ENCODE results near the gene CFLAR.
"Not testable (repeated sequence)": the region's sequence is repeated elsewhere in the genome, so short reads cannot be mapped to it uniquely, and the experiment has no call there.

The CFLAR gene

DNA sequence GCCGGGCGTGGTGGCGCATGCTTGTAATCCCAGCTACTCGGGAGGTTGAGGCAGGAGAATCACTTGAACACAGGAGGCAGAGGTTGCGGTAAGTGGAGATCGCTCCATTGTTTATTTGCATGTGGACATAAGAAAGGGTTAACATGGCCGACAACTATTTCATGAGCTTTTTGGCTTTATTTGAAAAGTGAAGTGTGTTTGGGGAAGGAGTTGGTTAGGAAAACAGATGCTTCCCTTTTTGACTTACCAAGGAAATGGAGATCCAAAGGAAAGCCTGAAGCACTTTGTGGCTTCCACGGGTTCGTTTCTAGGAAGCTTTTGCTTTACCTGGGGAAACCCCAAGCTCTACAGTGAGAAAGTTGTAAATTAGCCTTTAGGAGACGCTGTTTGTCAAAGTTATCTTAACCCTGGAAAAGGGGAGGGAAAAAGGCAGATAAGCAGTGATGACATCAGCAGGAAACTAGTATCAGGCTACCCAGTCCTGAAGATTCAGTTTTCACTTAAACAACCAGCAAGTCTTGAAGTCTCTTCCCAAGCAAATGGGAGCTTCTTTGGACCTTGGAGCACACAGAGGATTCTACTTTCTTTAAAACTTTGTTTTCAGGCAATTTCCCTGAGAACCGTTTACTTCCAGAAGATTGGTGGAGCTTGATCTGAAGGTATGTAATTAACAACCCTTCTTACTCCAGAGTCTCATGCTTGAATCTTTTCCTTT lies 66.8 kb downstream of the CFLAR start, which contains the start of gene CASP10:
CASP10 (plus strand) TSS at position 492 of the 715 bp plus-strand sequence. CDS start 2,637 bp downstream, outside the sequence.
- DNase-seq (ENCODE audit: low read depth) = no peak

DNA sequence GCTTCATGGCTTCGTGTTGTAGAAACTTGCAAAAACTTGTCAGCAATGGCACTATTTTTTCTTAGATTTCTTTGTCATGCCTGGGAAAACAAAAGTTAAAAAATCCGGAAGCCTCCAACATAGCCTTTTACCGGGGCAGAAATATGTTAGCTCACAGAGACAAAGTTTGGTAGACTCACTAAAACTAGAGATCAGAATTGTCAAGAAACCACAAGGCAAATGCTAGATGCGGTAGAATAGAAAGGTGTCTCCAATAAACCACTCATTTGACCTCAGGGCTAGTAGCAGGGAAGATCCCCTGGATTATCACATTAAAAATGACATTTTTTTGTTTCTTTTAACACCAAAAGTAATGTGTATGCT lies 67.4 kb downstream of the CFLAR start:
- no peak for DNase-seq (ENCODE audit: low read depth)

DNA sequence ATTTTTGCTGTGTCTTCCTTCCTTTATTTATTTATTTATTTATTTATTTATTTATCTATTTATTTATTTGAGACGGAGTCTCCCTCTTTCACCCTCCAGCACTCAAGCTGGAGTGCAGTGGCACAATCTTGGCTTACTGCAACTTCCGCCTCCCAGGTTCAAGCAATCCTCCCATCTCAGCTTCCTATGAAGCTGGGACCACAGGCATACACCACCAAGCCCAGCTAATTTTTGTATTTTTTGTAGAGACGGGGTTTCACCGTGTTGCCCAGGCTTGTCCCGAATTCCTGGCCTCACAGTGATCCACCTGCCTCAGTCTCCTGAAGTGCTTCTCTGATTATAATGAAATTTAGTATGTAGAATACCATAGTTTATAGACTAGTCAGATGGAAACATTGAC lies 67.9 kb downstream of the CFLAR start:
- not testable (repeated sequence) for DNase-seq (ENCODE audit: low read depth)

DNA sequence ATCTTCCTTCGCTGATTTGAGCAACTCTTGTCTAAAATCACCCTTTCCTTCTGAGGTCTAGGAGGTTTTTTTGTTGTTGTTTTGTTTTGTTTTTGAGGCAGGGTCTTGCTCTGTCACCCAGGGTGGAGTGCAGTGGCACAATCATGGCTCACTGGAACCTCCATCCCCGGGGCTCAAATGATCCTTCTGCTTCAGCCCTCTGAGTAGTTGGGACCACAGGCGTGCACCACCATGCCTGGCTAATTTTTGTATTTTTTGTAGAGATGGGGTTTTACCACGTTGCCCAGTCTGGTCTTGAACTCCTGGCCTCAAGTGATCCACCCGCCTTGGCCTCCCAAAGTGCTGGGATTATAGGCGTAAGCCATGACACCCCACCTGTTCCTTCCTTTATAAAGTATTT lies 68.3 kb downstream of the CFLAR start:
- not testable (repeated sequence) for DNase-seq (ENCODE audit: low read depth)

DNA sequence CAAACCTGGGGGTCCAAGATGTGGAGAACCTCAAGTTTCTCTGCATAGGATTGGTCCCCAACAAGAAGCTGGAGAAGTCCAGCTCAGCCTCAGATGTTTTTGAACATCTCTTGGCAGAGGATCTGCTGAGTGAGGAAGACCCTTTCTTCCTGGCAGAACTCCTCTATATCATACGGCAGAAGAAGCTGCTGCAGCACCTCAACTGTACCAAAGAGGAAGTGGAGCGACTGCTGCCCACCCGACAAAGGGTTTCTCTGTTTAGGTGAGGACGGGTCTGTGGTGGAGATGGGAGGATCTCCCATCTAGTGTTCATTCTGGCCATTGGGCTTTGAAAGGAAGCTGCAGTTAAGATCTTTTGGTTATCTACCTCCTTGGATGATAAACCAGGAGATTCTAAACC lies 69.9 kb downstream of the CFLAR start:
- no peak for DNase-seq (ENCODE audit: low read depth)

DNA sequence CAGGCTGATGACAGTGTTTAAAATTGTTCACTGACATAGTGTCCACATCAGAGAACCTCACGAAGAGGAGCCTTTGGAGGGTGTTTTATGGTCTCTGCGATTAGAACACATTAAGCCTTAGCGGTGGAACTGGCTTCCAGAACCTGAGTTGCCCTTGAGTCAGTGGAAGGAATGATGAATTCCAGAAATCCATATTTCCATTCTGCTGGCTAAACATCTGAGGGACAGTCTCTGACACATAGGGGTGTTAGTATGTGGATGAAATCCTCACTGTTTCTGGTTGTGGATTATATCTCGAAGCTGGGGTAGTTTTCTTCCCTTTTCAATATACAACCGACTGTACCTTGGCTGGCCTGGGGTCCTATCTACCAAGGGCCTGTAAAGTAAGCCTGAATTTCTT lies 71.0 kb downstream of the CFLAR start:
- DNase-seq (ENCODE audit: low read depth) = no peak

DNA sequence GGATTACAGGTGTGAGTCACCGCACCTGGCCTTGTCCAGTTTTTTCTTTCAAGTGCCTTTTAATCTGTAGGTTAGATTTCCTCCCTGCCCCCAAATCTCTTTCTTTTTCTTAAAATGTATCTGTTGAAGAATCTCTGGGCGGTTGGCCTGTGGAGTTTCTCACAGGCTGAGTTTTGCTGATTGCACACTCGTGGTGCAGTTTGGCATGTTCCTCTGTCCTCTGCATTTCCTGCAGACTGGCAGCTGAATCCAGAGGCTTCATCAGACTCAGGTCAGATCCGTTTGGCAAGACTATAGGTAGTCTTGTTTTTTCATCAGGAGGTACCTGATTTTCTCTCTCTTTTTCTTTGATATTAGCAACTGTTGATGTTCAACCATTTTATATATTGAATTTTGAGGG lies 72.5 kb downstream of the CFLAR start:
- no peak for DNase-seq (ENCODE audit: low read depth)

DNA sequence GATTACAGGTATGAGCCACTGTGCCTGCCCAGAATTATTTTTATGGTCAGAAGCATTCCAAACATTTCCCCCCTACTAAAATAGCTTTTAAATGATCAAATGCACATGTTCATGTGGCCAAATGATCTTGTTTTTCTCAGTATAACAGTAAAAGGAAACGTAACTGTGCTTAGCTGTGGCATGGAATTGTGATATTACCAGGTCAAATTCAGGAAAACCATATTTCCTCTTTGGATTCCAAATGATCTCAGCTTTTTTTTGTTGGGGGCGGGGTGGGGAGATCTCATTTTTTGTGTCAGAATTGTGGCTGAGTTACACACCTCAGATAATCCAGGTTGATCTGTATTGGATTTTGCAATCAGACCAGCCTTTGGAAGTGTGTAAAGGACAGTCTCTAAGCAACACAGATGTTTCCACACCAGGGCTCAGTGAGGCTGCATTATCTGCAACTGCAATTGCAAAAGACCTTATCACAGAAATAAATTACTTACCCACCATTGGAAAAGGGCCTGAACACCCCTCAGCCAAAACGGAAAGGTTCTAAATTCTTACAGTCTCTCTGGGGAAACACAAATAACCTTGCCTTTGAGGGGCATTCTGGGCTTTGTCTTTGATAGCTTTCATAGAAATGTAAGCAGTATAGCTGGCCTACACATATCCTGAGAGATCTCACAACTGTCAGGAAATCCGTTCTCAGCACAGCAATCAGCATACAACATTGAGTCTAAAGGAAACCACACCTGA lies 75.3 kb downstream of the CFLAR start:
- no peak for DNase-seq (ENCODE audit: low read depth)

DNA sequence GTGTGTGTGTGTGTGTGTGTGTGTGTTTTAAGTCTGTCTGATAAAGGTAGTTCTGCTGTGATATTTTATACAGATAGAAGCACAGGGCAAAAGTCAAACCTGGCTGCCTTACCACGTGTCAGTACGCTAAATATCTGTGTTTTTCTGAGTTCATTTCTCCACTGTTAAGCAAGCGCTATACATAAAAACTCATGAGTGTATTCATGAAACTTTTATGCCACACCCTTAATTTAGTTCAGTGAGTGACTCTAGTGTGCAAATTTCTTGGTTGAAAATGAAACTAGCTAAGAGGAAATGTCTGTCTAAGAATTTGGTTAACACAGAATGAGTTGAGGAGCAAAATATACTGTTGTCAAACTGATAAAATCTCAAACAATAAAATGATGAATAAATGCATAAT lies 78.1 kb downstream of the CFLAR start:
- DNase-seq (ENCODE audit: low read depth) = no peak

DNA sequence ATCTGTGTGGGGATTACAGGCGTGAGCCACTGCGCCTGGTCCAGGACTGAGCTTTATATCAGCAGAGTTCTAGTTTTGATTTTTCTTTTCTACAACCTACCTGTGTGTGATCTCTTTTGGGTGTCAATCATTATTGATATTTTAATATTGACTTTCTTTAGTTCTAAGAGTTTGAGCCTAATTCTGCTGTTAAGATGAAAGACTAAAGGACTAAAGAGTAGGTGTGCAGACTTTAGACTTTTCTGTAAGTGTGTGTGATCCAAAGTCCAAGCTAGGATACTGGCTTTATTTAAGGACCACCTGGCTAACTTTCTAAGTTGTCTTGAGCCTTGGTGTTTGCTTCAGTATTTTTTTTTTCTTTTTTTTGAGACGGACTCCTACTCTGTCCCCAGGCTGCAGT lies 79.4 kb downstream of the CFLAR start:
- no peak for DNase-seq (ENCODE audit: low read depth)

DNA sequence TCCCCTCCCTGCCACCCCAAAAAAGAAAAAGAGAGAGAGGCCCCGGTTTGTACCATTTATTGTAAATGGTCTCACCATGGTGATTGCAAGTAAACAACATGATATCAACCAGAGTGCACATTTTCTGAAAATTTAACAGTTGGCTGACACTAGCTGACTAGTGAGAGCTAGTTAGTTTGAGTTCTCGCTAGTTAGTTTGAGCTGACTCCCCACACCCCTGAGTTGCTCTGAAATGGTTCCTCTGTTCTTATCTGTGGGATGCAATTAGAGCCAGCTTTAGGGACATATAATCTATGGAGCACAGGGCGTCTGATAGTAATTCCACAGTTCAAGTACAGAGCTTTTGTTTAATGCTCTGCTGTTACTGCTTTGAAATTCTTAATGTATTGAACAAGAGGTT lies 80.0 kb downstream of the CFLAR start:
- DNase-seq (ENCODE audit: low read depth) = no peak

DNA sequence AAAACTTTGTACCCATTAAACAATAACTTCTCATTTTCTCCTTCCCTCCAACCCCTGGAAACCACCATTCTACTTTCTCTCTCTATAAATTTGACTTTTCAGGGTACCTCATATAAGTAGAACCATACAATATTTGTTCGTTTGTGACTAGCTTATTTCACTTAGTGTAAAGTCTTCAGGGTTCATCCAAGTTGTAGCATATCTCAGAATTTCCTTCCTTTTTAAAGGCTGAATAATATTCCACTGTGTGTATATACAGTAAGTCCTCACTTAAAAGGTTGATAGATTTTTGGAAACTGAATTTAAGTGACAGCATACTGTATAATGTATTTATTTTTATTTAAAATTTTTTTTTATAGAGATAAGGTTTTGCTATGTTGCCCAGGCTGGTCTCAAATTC lies 80.8 kb downstream of the CFLAR start:
- no peak for DNase-seq (ENCODE audit: low read depth)

DNA sequence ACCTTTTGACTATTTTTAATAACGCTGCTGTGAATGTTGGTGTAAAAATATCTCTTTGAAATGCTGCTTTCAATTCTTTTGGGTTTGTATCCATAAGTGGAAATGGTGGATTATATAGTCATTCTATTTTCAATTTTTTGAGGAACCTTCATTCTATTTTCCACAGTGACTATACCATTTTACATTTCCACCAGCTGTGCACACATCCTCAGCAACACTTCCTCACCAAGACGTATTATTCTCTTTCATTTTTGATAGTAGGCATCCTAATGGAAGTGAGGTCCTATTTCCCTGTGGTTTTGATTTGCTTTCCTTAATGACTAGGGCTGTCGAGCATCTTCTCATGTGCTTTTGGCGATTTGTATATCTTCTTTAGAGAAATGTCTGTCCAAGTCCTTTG lies 81.8 kb downstream of the CFLAR start:
- DNase-seq (ENCODE audit: low read depth) = no peak

DNA sequence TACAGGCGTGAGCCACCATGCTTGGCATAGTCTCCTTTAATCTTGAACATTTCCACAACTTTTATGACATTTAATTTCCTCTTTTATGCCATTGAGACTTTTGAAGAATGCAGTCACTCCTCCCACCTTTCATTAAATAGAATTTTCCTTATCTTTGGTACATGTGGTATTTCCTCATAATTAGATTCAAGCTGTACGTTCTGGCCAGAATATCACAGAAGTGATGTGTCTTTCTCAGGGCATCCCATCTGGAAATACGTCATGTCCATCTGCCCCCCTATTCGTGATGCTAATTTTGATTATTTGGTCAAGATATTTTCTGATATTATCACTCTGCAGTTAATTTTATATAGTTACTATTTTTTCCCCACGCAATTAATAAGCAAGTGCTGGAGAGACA lies 83.9 kb downstream of the CFLAR start:
- DNase-seq (ENCODE audit: low read depth) = no peak

DNA sequence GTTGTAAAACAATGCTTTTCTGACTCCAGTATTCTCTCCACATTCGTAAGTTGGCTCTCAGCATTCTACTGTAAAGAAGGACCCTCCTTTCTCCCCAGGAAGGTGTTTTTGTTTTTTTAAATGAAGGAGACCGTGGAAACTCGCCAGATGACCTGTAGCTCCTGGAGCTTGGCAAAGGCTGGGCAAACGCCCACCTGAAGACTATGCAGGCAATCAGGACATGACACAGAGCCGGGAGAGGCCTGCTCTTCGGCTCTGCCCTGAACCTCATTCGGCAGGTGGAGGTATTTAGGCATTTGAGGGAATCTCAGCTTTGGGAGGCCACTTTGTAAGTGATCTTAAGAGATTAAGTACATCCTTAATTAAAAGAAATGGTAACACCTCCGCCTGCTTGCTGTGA lies 84.4 kb downstream of the CFLAR start:
- no peak for DNase-seq (ENCODE audit: low read depth)

DNA sequence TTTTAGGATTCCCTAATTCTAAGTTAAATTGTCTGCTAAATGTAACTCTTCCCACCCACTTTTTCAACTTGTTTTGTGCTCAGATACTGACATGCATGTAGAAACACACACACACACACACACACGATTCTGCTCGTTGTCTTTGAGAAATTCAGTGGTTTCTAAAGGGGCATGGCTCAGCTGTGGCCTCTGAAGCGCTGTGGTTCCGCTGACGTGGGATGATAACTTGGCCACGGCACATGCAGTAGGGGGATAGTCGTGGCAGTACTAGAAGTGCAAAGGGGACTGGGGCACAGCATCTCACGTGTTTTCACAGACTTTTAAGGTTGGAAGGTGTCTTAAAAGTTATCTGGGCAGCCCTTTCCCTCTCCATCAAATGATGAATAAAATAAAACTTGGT lies 85.4 kb downstream of the CFLAR start:
- no peak for DNase-seq (ENCODE audit: low read depth)

DNA sequence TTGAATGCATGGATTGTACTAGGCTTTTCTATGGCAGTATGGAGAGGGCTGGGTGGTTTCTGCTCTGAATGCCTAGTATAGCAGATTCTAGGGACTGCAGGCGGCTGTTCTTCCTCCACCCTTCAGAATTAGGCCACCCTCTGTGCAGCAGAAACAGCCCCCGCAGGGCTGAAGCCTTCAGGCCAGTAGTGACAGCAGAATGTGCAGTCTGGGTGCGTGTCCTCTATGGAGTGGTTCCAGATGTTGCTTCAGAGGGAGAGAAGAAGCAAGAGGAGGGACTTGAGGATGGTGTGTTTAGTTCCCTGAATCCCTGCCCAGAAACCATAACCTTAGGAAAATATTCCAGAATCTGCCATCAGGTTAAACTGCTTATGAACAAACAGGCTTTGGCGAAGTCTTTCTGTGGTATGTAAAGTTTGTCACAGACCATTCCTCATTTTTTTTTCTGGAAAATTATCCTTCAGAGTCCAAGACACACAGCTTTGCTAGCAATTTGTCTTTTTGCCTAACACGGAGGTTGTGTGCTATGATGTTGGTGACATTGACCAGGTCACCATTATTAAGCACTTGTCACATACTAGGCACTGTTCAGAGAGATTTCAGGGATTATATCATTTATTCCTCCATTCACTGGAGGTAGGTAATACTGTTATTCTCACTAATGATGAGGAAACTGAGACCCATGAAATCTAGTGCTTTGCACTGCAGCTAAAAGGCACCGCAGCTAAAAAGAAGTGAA lies 88.1 kb downstream of the CFLAR start:
- no peak for DNase-seq (ENCODE audit: low read depth)

DNA sequence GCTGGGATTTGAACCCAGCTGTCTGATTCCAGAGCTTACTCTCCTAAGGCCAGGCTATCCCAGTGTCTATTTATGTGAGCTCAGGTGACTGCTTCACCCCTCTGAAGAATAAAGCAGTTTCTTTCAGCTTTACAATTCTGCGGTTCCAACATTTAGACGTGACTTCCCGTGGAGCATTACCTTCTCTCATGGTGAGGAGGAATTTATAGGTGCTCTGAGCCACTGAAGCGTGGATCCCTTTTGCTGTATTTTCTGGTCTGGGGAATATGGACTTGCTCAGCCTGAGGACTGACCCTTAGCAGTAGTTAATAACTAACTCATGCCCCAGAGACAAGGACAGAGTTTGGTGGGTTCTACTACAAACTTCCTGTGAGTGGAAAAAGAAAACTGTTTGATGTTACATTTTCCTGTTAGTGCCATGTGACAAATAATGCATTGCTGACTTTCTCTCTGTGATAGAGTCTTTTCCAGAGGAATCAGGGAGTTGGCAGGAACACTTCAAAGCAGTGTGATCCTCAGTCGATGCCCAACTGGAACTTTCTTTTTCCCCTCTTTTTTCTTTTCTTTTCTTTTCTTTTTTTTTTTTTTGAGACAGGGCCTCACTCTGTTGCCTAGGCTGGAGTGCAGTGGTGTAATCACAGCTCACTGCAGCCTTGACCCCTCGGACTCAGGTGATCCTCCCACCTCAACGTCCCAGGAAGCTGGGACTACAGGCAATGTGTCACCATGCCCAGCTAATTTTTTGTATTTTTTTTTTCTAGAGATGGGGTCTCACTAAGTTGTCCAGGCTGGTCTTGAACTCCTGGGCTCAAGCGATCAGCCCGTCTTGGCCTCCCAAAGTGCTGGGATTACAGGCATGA lies 88.9 kb downstream of the CFLAR start:
- DNase-seq (ENCODE audit: low read depth) = no peak

DNA sequence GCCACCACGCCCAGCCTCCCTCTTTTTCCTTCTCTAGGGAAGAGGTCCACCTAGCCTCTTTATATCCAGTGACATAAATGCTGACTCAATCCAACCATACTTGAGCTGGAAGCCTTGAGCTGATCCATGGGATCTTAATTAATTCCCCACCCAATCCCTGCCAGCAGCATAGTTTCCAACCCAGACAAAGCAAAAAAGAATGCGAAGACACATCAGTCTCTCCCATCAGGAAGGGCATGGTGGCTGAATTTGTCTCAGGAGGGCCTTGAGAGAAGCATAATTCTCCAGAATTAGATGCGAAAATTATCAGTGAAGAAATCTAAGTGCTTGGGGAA lies 89.5 kb downstream of the CFLAR start:
- no peak for DNase-seq (ENCODE audit: low read depth)

DNA sequence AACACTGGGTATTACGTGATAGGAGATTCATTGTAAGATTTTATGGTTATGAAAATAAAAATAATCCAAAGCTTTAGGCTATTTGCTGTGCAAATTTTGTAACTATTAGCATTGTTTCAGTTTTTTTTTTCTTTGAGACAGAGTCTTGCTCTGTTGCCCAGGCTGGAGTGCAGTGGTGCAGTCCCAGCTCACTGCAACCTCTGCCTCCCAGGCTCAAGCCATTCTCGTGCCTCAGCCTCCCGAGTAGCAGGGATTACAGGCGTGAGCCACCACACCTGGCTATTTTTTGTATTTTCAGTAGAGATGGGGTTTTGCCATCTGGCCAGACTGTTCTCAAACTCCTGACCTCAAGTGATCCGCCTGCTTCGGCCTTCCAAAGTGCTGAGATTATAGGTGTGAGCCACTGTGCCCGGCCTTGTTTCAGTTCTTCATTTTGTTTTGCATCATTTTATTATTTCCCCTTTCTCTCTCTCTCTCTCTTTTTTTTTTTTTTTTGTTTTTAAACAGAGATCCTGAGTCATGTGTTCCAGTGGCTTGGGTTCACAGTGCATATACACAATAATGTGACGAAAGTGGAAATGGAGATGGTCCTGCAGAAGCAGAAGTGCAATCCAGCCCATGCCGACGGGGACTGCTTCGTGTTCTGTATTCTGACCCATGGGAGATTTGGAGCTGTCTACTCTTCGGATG lies 92.7 kb downstream of the CFLAR start:
- no peak for DNase-seq (ENCODE audit: low read depth)

DNA sequence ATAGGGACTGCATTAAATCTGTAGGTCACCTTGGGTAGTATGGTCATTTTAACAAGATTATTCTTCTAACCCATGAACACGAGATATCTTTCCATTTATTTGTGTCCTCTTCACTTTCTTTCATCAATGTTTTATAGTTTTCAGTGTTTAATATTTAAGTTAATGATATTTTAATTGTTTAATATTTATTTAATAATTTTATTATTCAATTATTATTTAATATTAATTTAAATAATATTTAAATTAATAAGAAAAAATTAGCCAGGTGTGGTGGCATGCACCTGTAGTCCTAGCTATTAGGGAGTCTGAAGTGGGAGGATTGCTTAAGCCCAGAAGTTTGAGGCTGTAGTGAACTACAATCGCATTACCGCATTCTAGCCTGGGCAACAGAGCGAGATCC lies 100.0 kb downstream of the CFLAR start:
- no peak for DNase-seq (ENCODE audit: low read depth)

DNA sequence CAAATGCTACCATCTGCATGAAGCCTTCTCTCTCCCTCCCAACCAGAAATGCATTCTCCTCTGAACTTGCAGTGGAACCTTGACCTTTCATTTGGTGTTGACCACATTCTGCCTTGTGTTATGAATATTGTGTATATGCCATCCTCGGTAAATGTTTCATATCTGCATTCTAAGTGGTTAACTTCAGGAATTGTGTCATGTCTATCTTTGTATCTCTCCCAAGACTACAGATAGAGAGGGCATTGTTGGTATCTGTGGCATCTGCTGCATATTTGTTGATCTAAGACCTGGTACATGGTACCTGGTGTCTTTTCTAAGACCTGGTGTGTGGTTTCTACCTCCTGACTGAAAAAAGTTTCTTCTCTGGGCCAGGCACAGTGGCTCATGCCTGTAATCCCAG lies 101.0 kb downstream of the CFLAR start:
- DNase-seq (ENCODE audit: low read depth) = no peak

Data from activated T-cell treated with anti-CD3 and anti-CD28 coated beads for 48 hours (primary cell).